ENCODE data around the gene ARHGAP8. TPM values are rescaled to one million over a fixed set of nuclear protein-coding genes. Genes with fewer than 3 reads are reported as not detected.

The ARHGAP8 gene
- total RNA-seq, 1 experiment from 2014 or later = not detected

DNA sequence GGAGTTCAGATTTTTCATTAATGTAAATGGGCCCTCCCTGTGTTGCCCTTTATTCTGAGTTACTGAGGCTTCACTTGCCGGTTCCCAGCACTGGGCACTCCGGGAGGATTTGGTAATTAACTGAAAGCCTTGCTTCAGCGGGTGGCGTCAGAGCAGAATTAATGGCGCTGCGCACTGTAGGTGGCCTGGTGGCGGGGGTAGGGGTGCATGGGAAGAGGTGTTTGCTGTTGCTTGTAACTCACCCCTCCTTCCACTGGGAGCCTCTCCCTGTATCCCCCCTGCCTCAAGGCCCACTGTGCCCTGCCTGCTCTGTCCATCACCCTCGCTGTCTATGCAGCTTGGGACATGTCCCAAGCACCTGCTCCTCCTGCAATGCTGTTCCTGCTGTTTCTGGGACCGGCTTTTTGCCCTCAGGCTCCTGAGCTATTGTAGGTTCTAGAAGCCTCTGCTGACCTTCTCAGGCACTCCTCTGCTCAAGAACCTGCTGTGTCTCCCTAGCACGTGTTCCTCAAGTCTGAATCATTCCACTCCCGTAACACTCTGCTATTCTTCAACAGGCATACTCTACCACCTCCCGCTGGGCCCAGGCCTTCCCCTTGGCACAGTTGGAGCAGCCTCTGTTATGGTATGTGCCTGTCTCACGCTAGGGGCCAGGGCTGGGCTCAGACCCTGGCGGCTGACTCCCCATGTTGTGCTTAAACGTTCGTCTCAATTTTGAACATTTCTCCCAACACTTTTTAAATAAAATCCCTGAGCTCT lies 24.4 kb downstream of the ARHGAP8 start:
- no peaks in the 10 kb centered on the region for H3K4me1 ChIP-seq (ENCODE audit: low read length)
- H3K27ac ChIP-seq (ENCODE audit: low read length) = no peak overlapping the region
- H2AFZ ChIP-seq (ENCODE audit: low read length) = no peak overlapping the region
- no peaks in the 10 kb centered on the region for H3K9me3 ChIP-seq (ENCODE audit: low read length)
- H4K20me1 ChIP-seq (ENCODE audit: insufficient read depth, low read depth, low read length) = no peaks in the 10 kb centered on the region
- no peaks in the 10 kb centered on the region for H3K27me3 ChIP-seq (ENCODE audit: low read length)
- H3K9ac ChIP-seq (ENCODE audit: low read length) = no peak overlapping the region
- no peaks in the 10 kb centered on the region for H3K9me2 ChIP-seq (replicated peaks; ENCODE audit: insufficient read depth, low read length)
- no peak for DNase-seq
- no peaks in the 10 kb centered on the region for H3K79me2 ChIP-seq (ENCODE audit: low read length)
- H3K4me2 ChIP-seq (ENCODE audit: low read depth, low read length, poor library complexity, severe bottlenecking) = no peak overlapping the region
- no peaks in the 10 kb centered on the region for H3K36me3 ChIP-seq (ENCODE audit: insufficient read depth, low read length)
- H3K4me3 ChIP-seq (ENCODE audit: low read length) = no peak overlapping the region

DNA sequence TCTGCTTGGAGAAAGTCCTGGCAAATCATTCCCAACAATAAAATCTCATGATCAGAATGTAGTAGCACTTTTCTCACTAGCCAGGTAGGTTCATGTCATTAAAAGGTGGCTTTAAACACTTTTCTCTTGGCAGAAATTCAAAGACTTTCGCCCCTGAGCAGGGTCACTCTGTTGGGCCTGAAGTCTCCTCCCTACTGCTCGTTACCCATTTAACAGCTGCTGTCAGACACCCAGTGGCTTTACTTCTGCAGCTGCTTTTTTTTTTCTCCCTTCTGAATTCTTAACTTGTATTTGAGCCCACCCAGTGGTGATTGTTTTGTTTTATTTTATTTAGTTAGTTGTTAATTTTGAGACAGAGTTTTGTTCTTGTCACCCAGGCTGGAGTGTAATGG lies 25.0 kb downstream of the ARHGAP8 start:
- Histone ChIP-seq H3K36me3 (ENCODE audit: insufficient read depth, low read length) (no peaks in the 10 kb centered on the region), H4K20me1 (ENCODE audit: insufficient read depth, low read depth, low read length) (no peaks in the 10 kb centered on the region), H3K79me2 (ENCODE audit: low read length) (no peaks in the 10 kb centered on the region), H3K4me1 (ENCODE audit: low read length) (no peaks in the 10 kb centered on the region), H3K9me3 (ENCODE audit: low read length) (no peaks in the 10 kb centered on the region), H3K27ac (ENCODE audit: low read length) (no peak overlapping the region), H3K4me2 (ENCODE audit: low read depth, low read length, poor library complexity, severe bottlenecking) (no peak overlapping the region), H2AFZ (ENCODE audit: low read length) (no peak overlapping the region), H3K9me2 (replicated peaks; ENCODE audit: insufficient read depth, low read length) (no peaks in the 10 kb centered on the region), H3K4me3 (ENCODE audit: low read length) (no peak overlapping the region), H3K9ac (ENCODE audit: low read length) (no peak overlapping the region), H3K27me3 (ENCODE audit: low read length) (no peaks in the 10 kb centered on the region)
- DNase-seq = no peak

DNA sequence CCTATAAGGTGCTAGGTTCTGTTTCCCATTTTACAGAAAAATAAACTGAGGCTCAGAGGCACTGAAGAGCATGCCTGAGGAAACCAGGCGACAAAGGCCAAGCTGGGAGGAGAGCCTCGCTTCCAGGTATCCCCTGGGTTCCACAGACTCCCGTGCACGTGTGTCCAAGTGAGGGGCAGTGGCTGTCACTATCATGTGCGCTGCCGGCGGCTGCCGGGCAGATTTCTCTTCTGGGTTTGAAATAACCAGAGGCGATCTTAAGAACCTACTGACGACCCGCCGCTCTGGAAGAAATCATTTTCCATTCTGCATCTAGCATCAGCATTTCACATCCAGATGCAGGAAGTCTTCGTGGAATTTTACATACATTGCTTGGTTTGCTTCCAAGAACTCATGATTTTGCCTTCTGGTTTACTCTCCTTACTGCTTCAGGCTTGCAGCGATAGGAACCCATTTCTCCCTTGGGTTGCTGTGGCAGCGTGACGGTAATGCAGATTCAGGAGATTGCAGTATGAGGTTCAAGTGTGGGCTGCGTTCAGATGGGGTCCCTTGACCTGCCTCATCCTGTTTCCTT lies 28.6 kb downstream of the ARHGAP8 start:
- Histone ChIP-seq H3K4me1 (ENCODE audit: low read length) (no peaks in the 10 kb centered on the region), H3K27me3 (ENCODE audit: low read length) (no peaks in the 10 kb centered on the region), H4K20me1 (ENCODE audit: insufficient read depth, low read depth, low read length) (no peaks in the 10 kb centered on the region), H3K9me2 (replicated peaks; ENCODE audit: insufficient read depth, low read length) (no peaks in the 10 kb centered on the region), H3K27ac (ENCODE audit: low read length) (no peak overlapping the region), H3K9me3 (ENCODE audit: low read length) (no peaks in the 10 kb centered on the region), H3K36me3 (ENCODE audit: insufficient read depth, low read length) (no peaks in the 10 kb centered on the region), H3K79me2 (ENCODE audit: low read length) (no peaks in the 10 kb centered on the region), H3K4me2 (ENCODE audit: low read depth, low read length, poor library complexity, severe bottlenecking) (no peak overlapping the region), H3K9ac (ENCODE audit: low read length) (no peak overlapping the region), H2AFZ (ENCODE audit: low read length) (no peak overlapping the region), H3K4me3 (ENCODE audit: low read length) (no peak overlapping the region)
- DNase-seq = no peak

GRCh38 chr22:44782363-44782963 lies 30.1 kb downstream of the ARHGAP8 start:
- H3K4me3 ChIP-seq (ENCODE audit: low read length) = no peak overlapping the region
- H4K20me1 ChIP-seq (ENCODE audit: insufficient read depth, low read depth, low read length) = no peaks in the 10 kb centered on the region
- H3K9me3 ChIP-seq (ENCODE audit: low read length) = no peaks in the 10 kb centered on the region
- no peak overlapping the region for H2AFZ ChIP-seq (ENCODE audit: low read length)
- no peak overlapping the region for H3K4me2 ChIP-seq (ENCODE audit: low read depth, low read length, poor library complexity, severe bottlenecking)
- no peak overlapping the region for H3K9ac ChIP-seq (ENCODE audit: low read length)
- no peaks in the 10 kb centered on the region for H3K9me2 ChIP-seq (replicated peaks; ENCODE audit: insufficient read depth, low read length)
- no peaks in the 10 kb centered on the region for H3K36me3 ChIP-seq (ENCODE audit: insufficient read depth, low read length)
- H3K27ac ChIP-seq (ENCODE audit: low read length) = no peak overlapping the region
- H3K79me2 ChIP-seq (ENCODE audit: low read length) = no peaks in the 10 kb centered on the region
- DNase-seq = no peak
- H3K27me3 ChIP-seq (ENCODE audit: low read length) = no peaks in the 10 kb centered on the region
- no peaks in the 10 kb centered on the region for H3K4me1 ChIP-seq (ENCODE audit: low read length)

DNA sequence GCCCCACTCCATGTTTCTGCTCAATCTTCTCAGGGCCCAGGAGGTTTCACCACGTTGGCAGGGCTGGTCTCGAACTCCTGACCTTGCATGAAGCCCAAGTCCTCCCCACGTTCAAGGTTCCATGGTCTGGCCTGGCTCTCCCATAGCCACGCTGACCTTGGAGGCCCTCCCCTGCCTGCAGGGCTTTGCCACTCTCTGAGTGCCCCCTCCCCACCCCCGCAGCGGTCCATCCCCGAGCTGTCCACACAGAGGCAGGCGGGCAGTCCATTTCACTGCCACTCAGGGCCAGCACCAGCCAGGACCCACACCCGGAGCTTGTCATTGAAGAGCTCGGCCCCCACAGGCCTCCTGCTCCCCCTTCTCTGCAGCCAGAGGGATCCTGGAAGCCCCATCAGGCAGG lies 30.7 kb downstream of the ARHGAP8 start:
- H3K9me3 ChIP-seq (ENCODE audit: low read length) = no peaks in the 10 kb centered on the region
- no peak overlapping the region for H3K9ac ChIP-seq (ENCODE audit: low read length)
- no peak overlapping the region for H3K4me2 ChIP-seq (ENCODE audit: low read depth, low read length, poor library complexity, severe bottlenecking)
- no peak overlapping the region for H3K4me3 ChIP-seq (ENCODE audit: low read length)
- H4K20me1 ChIP-seq (ENCODE audit: insufficient read depth, low read depth, low read length) = no peaks in the 10 kb centered on the region
- DNase-seq = peak; percentile 17
- H3K36me3 ChIP-seq (ENCODE audit: insufficient read depth, low read length) = no peaks in the 10 kb centered on the region
- H2AFZ ChIP-seq (ENCODE audit: low read length) = no peak overlapping the region
- no peaks in the 10 kb centered on the region for H3K4me1 ChIP-seq (ENCODE audit: low read length)
- H3K9me2 ChIP-seq (replicated peaks; ENCODE audit: insufficient read depth, low read length) = no peaks in the 10 kb centered on the region
- H3K27ac ChIP-seq (ENCODE audit: low read length) = no peak overlapping the region
- H3K79me2 ChIP-seq (ENCODE audit: low read length) = no peaks in the 10 kb centered on the region
- no peaks in the 10 kb centered on the region for H3K27me3 ChIP-seq (ENCODE audit: low read length)

DNA sequence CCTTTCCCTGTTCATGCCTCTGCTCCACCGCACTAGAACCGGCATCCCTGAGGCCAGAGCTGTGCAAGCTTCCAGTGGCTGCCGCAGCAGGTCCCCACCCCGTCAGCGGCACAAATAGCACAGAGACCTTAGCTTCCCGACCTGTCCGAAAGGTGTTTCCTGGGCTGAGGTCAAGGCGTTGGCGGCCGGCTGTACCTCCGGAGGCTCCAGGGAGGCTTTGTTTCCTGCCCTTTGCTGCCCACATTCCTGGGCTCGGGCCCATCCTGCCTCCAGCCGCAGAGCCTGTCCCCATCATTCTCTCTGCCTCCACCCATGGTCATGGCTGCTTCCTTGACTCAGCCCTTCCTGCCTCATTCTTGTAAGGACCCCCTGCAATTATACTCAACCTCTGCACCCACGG lies 31.2 kb downstream of the ARHGAP8 start:
- Histone ChIP-seq H3K36me3 (ENCODE audit: insufficient read depth, low read length) (no peaks in the 10 kb centered on the region), H3K9ac (ENCODE audit: low read length) (no peak overlapping the region), H3K79me2 (ENCODE audit: low read length) (no peaks in the 10 kb centered on the region), H3K4me2 (ENCODE audit: low read depth, low read length, poor library complexity, severe bottlenecking) (no peak overlapping the region), H3K27ac (ENCODE audit: low read length) (no peak overlapping the region), H3K9me2 (replicated peaks; ENCODE audit: insufficient read depth, low read length) (no peaks in the 10 kb centered on the region), H4K20me1 (ENCODE audit: insufficient read depth, low read depth, low read length) (no peaks in the 10 kb centered on the region), H3K4me1 (ENCODE audit: low read length) (no peaks in the 10 kb centered on the region), H3K27me3 (ENCODE audit: low read length) (no peaks in the 10 kb centered on the region), H2AFZ (ENCODE audit: low read length) (no peak overlapping the region), H3K9me3 (ENCODE audit: low read length) (no peaks in the 10 kb centered on the region), H3K4me3 (ENCODE audit: low read length) (no peak overlapping the region)
- DNase-seq = no peak

- Histone ChIP-seq H2AFZ (ENCODE audit: low read length) (no peak overlapping the region), H3K4me3 (ENCODE audit: low read length) (no peak overlapping the region), H3K27me3 (ENCODE audit: low read length) (no peaks in the 10 kb centered on the region), H3K4me2 (ENCODE audit: low read depth, low read length, poor library complexity, severe bottlenecking) (no peak overlapping the region), H4K20me1 (ENCODE audit: insufficient read depth, low read depth, low read length) (no peaks in the 10 kb centered on the region), H3K79me2 (ENCODE audit: low read length) (no peaks in the 10 kb centered on the region), H3K4me1 (ENCODE audit: low read length) (no peaks in the 10 kb centered on the region), H3K9me2 (replicated peaks; ENCODE audit: insufficient read depth, low read length) (no peaks in the 10 kb centered on the region), H3K27ac (ENCODE audit: low read length) (no peak overlapping the region), H3K9me3 (ENCODE audit: low read length) (no peaks in the 10 kb centered on the region), H3K36me3 (ENCODE audit: insufficient read depth, low read length) (no peaks in the 10 kb centered on the region), H3K9ac (ENCODE audit: low read length) (no peak overlapping the region)
- no peak for DNase-seq
These were observed 33.8 kb downstream of the ARHGAP8 start for GRCh38 chr22:44786136-44786535.

GRCh38 chr22:44786610-44787009 lies 34.2 kb downstream of the ARHGAP8 start:
- H3K4me2 ChIP-seq (ENCODE audit: low read depth, low read length, poor library complexity, severe bottlenecking) = no peak overlapping the region
- H4K20me1 ChIP-seq (ENCODE audit: insufficient read depth, low read depth, low read length) = no peaks in the 10 kb centered on the region
- H3K27ac ChIP-seq (ENCODE audit: low read length) = no peak overlapping the region
- H3K36me3 ChIP-seq (ENCODE audit: insufficient read depth, low read length) = no peaks in the 10 kb centered on the region
- H2AFZ ChIP-seq (ENCODE audit: low read length) = no peak overlapping the region
- no peaks in the 10 kb centered on the region for H3K9me3 ChIP-seq (ENCODE audit: low read length)
- no peak overlapping the region for H3K4me3 ChIP-seq (ENCODE audit: low read length)
- DNase-seq = no peak
- no peaks in the 10 kb centered on the region for H3K4me1 ChIP-seq (ENCODE audit: low read length)
- no peaks in the 10 kb centered on the region for H3K9me2 ChIP-seq (replicated peaks; ENCODE audit: insufficient read depth, low read length)
- no peak overlapping the region for H3K9ac ChIP-seq (ENCODE audit: low read length)
- no peaks in the 10 kb centered on the region for H3K27me3 ChIP-seq (ENCODE audit: low read length)
- no peaks in the 10 kb centered on the region for H3K79me2 ChIP-seq (ENCODE audit: low read length)
